ENCODE data around the gene SIGLEC9.
"Not testable (repeated sequence)": the region's sequence is repeated elsewhere in the genome, so short reads cannot be mapped to it uniquely, and the experiment has no call there.

SIGLEC9 gene

DNA sequence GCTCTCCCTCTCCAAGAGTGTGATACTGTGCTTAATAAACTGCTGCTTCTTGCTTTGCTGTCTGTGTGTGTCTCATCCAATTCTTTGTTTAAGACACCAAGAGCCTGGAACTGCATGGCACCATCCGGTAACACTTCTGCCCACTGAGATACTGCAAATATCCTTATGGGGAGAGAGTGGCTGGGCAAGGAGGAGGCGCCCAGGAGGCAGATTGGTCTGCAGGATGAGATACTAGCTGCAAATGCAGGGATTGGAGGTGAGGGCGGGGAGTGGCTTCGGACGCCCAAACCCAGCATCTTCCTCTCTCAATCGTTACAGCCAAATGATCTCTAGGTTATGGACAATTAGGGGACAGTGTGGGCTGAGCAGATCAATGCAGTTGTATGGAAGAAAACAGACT is 15.7 kb downstream of the SIGLEC9 start:
- Histone ChIP-seq H4K20me1 (no peaks in the 10 kb centered on the region), H3K9ac (no peak overlapping the region), H3K4me1 (peaks cover 75% of the 10 kb centered on the region), H3K27me3 (no peaks in the 10 kb centered on the region), H3K9me3 (peaks cover 9% of the 10 kb centered on the region), H3K4me2 (peak overlapping the region; percentile 68; the same call in 1 of the 2 replicates), H3K4me3 (no peak overlapping the region), H3K36me3 (no peaks in the 10 kb centered on the region), H3K27ac (no peak overlapping the region)
- no peak for TF ChIP-seq Cebpa-rat (IDR thresholded peaks at IDR 0.05)

DNA sequence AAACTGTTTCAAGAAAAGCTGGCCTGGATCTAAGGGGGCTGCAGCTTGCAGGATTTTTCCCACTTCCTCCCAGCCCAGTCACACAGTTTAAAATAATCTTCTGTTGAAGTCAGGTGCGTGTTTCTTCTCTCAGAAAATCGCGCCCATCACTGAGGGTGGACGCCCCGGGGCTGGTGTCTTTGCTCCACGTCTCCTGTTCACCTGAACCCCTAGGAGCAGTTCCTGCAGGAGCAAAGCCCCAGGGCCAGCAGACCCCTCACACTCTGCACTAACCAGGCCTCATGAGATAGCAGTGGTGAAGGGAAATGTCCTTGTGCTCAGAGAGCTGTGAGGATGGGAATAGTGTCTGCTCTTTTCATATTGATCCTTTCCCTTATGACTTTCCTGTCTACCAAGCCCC is 16.5 kb downstream of the SIGLEC9 start:
- Histone ChIP-seq H3K36me3 (no peaks in the 10 kb centered on the region), H3K27me3 (no peaks in the 10 kb centered on the region), H3K9ac (no peak overlapping the region), H3K9me3 (peaks cover 1% of the 10 kb centered on the region; the same call in 1 of the 2 replicates), H3K4me1 (peaks cover 72% of the 10 kb centered on the region), H4K20me1 (no peaks in the 10 kb centered on the region), H3K4me3 (no peak overlapping the region), H3K27ac (no peak overlapping the region), H3K4me2 (peak overlapping the region; percentile 42)
- TF ChIP-seq Cebpa-rat (IDR thresholded peaks at IDR 0.05): no peak

DNA sequence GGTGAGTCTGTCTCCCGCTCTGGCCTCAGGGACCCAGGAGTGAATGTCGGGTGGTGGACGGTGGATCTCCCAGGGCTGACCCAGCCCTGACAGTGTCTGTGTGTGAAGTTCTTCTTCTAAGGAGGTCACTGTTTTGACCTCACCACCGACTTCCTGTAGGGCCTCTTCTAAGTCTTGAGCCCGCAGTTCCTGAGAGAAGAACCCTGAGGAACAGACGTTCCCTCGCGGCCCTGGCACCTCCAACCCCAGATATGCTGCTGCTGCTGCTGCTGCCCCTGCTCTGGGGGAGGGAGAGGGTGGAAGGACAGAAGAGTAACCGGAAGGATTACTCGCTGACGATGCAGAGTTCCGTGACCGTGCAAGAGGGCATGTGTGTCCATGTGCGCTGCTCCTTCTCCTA is 17.4 kb downstream of the SIGLEC9 start, which contains the start of gene SIGLEC7:
TSS of gene SIGLEC7 (plus strand) at position 183 of the 400 bp plus-strand sequence. CDS start at position 252, 69 bp downstream.
- H3K4me1 ChIP-seq: peaks cover 66% of the 10 kb centered on the region

DNA sequence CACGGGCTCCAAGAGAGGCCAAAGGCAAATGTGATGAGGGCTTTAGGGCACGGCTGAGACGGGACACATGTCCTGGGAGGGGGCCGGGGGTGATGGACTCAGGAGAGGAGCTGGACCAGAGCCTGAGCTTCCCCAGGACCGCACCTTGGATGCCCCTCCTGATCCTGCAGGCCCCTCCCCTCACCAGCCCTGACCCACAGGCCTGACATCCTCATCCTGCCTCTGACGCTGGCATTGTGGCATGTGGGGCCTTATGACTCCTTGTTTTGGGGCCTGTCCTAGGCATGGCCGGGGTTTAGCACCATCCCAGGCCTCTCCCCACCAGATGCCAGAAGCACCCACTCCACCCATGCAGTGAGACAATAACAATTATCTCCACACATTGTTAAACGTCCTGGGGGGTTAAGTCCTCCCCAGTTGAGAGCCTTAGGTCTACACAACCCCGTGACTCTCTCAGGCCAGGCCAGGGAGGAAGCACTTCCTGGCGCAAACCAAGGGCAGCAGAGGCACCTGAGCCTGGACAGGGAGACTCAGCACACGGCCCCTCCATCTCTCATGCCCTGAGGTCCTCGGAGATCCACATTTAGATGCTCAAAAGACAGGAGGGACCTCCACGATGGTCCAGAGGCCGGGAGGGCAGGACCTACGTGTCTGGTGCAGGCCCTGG is 18.2 kb downstream of the SIGLEC9 start:
- not testable (repeated sequence) for H3K4me3 ChIP-seq, H3K36me3 ChIP-seq, H3K27ac ChIP-seq, H3K9me3 ChIP-seq, H4K20me1 ChIP-seq, H3K27me3 ChIP-seq, H3K9ac ChIP-seq
- Histone ChIP-seq H3K4me1 (peaks cover 66% of the 10 kb centered on the region), H3K4me2 (0 out of 2 replicates have a peak overlapping the region, but pooled peaks have one; percentile 5)

More for the DNA sequence above, 17.4 kb downstream of the SIGLEC9 start, which contains the start of gene SIGLEC7:
- H3K36me3 ChIP-seq: no peaks in the 10 kb centered on the region
- TF ChIP-seq Cebpa-rat (IDR thresholded peaks at IDR 0.05): no peak
- no peaks in the 10 kb centered on the region for H4K20me1 ChIP-seq
- H3K4me2 ChIP-seq: peak within 1 kb of the TSS; percentile 42
- H3K27me3 ChIP-seq: no peaks in the 10 kb centered on the region
- H3K9me3 ChIP-seq: no peaks in the 10 kb centered on the region
- 0 out of 2 replicates have a peak within 1 kb of the TSS, but pooled peaks have one; percentile 9 for H3K27ac ChIP-seq
- H3K9ac ChIP-seq: no peak within 1 kb of the TSS
- H3K4me3 ChIP-seq: no peak within 1 kb of the TSS

DNA sequence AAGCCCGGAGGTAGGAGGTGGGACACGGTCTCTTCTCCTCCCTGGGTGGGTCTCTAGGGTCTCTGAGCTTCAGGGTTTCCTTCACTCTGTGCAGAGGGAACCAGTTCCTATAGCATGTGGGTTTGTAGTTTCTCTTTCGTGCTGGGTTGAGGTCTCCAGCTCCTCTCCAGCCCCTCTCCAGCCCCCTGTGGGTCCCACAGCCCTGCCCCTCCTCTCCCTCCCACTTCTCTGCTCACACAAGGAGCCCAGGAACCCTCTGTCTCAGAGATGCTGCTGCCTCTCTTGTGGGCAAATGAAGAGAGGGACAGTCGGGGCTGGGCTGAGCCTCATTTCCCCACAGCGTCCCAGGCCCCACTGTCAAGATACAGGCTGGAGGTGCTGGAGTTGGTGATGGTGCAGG is 18.8 kb downstream of the SIGLEC9 start:
- Histone ChIP-seq H3K27ac (no peak overlapping the region), H4K20me1 (no peaks in the 10 kb centered on the region), H3K36me3 (no peaks in the 10 kb centered on the region), H3K4me2 (0 out of 2 replicates have a peak overlapping the region, but pooled peaks have one; percentile 5), H3K9ac (no peak overlapping the region), H3K9me3 (no peaks in the 10 kb centered on the region), H3K4me3 (no peak overlapping the region), H3K4me1 (peaks cover 66% of the 10 kb centered on the region), H3K27me3 (no peaks in the 10 kb centered on the region)
- TF ChIP-seq Cebpa-rat (IDR thresholded peaks at IDR 0.05): no peak

DNA sequence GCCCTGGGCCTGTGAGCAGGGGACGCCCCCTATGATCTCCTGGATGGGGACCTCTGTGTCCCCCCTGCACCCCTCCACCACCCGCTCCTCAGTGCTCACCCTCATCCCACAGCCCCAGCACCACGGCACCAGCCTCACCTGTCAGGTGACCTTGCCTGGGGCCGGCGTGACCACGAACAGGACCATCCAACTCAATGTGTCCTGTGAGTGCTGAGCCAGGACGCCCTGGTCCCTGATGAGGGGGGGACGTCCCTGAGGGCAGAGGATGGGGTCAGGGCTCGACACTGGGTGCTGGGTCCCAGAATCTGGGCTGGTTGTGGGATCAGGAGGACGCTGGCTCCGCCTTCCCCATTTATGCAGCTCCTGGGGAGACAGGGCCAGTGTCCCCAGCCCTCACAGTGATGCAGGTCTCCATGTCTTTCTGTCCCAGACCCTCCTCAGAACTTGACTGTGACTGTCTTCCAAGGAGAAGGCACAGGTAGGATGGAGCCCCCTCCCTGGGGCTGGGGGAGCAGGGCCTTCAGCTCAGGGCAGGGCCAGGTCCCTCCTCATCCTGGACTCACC is 19.9 kb downstream of the SIGLEC9 start:
- H3K4me1 ChIP-seq: peaks cover 63% of the 10 kb centered on the region
- no peaks in the 10 kb centered on the region for H4K20me1 ChIP-seq
- no peaks in the 10 kb centered on the region for H3K9me3 ChIP-seq
- H3K27me3 ChIP-seq: no peaks in the 10 kb centered on the region
- no peak for TF ChIP-seq Cebpa-rat (IDR thresholded peaks at IDR 0.05)
- H3K4me2 ChIP-seq: no peak overlapping the region
- no peak overlapping the region for H3K27ac ChIP-seq
- no peaks in the 10 kb centered on the region for H3K36me3 ChIP-seq
- H3K4me3 ChIP-seq: no peak overlapping the region
- H3K9ac ChIP-seq: no peak overlapping the region

DNA sequence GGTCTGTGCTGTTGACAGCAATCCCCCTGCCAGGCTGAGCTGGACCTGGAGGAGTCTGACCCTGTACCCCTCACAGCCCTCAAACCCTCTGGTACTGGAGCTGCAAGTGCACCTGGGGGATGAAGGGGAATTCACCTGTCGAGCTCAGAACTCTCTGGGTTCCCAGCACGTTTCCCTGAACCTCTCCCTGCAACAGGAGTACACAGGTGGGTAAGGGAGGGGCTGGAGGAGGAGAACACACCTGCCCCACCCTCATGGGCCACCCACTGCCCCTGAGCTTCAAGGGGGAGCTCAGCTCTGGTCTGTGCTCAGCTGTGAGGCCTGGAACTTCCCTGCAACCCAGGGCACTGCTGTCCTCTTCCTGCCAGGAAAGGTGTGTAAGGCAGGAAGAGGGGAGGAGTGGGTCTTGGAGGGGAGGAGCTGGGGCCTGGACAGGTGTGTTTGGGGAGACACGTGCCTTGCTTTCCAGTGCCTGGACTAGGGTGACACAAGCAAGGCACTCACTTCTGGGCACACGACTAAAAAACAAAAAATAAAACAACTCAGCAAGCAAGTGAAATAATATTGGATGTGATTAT is 21.3 kb downstream of the SIGLEC9 start:
- Histone ChIP-seq H3K27ac (no peak overlapping the region), H3K4me1 (peaks cover 55% of the 10 kb centered on the region), H4K20me1 (no peaks in the 10 kb centered on the region), H3K4me2 (no peak overlapping the region), H3K36me3 (no peaks in the 10 kb centered on the region), H3K4me3 (no peak overlapping the region), H3K9ac (no peak overlapping the region), H3K27me3 (no peaks in the 10 kb centered on the region), H3K9me3 (no peaks in the 10 kb centered on the region)
- TF ChIP-seq Cebpa-rat (IDR thresholded peaks at IDR 0.05): no peak

DNA sequence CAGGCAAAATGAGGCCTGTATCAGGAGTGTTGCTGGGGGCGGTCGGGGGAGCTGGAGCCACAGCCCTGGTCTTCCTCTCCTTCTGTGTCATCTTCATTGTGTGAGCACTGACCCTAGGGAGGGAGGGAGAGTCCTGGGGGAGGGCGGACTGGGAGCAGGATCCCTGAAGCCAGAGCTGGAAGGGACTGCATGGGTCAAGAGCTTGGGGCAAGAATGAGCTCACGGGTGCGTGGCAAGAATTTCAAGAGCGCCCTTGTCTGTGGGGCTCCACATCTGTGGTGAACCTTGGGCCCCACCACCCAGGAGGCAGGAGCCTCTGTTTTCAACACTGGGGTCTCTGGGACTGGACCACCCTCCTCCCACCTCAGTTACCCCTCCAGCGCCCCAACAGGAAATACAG is 22.0 kb downstream of the SIGLEC9 start:
- no peaks in the 10 kb centered on the region for H3K36me3 ChIP-seq
- H3K4me3 ChIP-seq: no peak overlapping the region
- H3K27me3 ChIP-seq: no peaks in the 10 kb centered on the region
- H3K9me3 ChIP-seq: no peaks in the 10 kb centered on the region
- H3K4me2 ChIP-seq: no peak overlapping the region; the same call in 1 of the 2 replicates
- H4K20me1 ChIP-seq: no peaks in the 10 kb centered on the region
- no peak overlapping the region for H3K27ac ChIP-seq
- peaks cover 48% of the 10 kb centered on the region for H3K4me1 ChIP-seq
- no peak overlapping the region for H3K9ac ChIP-seq
- TF ChIP-seq Cebpa-rat (IDR thresholded peaks at IDR 0.05): no peak

DNA sequence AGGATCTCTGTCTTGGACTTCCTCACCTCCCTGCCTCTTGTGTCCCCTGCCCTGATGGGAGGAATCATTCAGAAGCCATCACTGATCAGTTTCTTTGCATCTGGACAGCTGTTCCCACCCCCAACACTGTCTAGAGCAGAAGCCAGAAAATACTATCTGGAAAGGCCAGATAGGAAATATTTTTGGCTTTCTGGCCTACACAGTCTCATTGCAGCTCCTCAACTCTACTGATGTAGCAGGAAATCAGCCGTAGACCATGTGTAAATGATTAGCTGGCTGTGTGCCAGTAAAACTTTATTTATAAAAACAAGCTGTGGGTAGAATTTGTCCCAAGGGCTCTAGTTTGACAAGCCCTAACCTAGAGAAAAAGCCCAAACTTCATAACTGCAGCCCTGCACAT is 23.0 kb downstream of the SIGLEC9 start:
- H3K9ac ChIP-seq: no peak overlapping the region
- TF ChIP-seq Cebpa-rat (IDR thresholded peaks at IDR 0.05): no peak

DNA sequence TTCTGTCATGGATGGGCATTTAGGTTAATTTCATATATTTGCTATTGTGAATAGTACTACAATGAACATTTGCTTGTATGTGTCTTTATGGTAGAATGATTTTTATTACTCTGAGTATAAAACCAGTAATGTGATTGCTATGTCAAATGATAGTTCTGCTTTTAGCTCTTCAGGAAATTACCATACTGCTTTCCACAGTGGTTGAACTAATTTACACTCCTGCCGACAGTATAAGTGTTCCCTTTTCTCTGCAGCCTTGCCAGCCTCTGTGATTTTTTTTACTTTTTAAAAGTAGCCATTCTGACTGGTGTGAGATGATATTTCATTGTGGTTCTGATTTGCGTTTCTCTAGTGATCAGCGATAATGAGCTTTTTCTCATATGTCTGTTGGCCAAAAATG is 23.9 kb downstream of the SIGLEC9 start:
- Histone ChIP-seq H4K20me1 (no peaks in the 10 kb centered on the region), H3K4me1 (peaks cover 35% of the 10 kb centered on the region), H3K9me3 (no peaks in the 10 kb centered on the region), H3K27me3 (no peaks in the 10 kb centered on the region), H3K9ac (no peak overlapping the region), H3K27ac (no peak overlapping the region), H3K36me3 (no peaks in the 10 kb centered on the region), H3K4me2 (peak overlapping the region; percentile 60), H3K4me3 (no peak overlapping the region)
- TF ChIP-seq Cebpa-rat (IDR thresholded peaks at IDR 0.05): no peak

More for the DNA sequence above, 23.0 kb downstream of the SIGLEC9 start:
- H3K4me1 ChIP-seq: peaks cover 38% of the 10 kb centered on the region
- H3K4me3 ChIP-seq: no peak overlapping the region
- H4K20me1 ChIP-seq: no peaks in the 10 kb centered on the region
- H3K27me3 ChIP-seq: no peaks in the 10 kb centered on the region
- peak overlapping the region; percentile 15; the same call in 1 of the 2 replicates for H3K27ac ChIP-seq
- H3K4me2 ChIP-seq: peak overlapping the region; percentile 60
- H3K36me3 ChIP-seq: no peaks in the 10 kb centered on the region
- H3K9me3 ChIP-seq: no peaks in the 10 kb centered on the region
